A549 (cell line): Measurements from ENCODE around the gene FBXL7. TPM values are rescaled to one million over a fixed set of nuclear protein-coding genes. Genes with fewer than 3 reads are reported as not detected.

ENCODE experiments used
- ATAC-seq, 2 experiments: fragments of 200-7000 bp in 1 of 2; fragments of >200 bp in 1 of 2; cut with Nextera tagmentation in 1 of 2; cut with Tn5 transposase in 1 of 2; 3 replicates each; pipeline versions ENCODE4 v1.8.0 to v1.9.1; 2018 to 2020; ENCODE audit warnings: mild to moderate bottlenecking in 1 of 2, moderate library complexity in 1 of 2
- CTCF ChIA-PET: fragments of 300-600 bp; sonication (Branson Sonifier 250); formaldehyde crosslinking; extraction: SDS; loops from one replicate; lab custom pipeline; 2021; ENCODE audit warnings: antibody characterized with exemption, inconsistent platforms; lab: Yijun Ruan, JAX
- POLR2A ChIA-PET: fragments of 350-600 bp; formaldehyde crosslinking; extraction: SDS; loops from one replicate; lab custom pipeline; 2021; ENCODE audit warnings: antibody characterized with exemption, inconsistent platforms; lab: Yijun Ruan, JAX
- DNase-seq, 2 experiments: peaks; one replicate each; pipeline versions ENCODE4 v3.0.0 to v3.0.0-alpha.2; 2011 to 2016; ENCODE audit warnings: low read depth in 1 of 2, low spot score in 1 of 2
- FAIRE-seq: peaks from 2 replicates; lab custom pipeline; 2011; peaks lifted over from hg19 to GRCh38; lab: Jason Lieb, UNC
- H3K27ac ChIP-seq, 2 experiments: fragments of >200 bp; sonication (Bioruptor Twin); formaldehyde crosslinking; 3 replicates each; pipeline ENCODE4 v1.5.1; 2016 to 2017
- H3K4me1 ChIP-seq: fragments of >200 bp; sonication (Bioruptor Twin); formaldehyde crosslinking; 3 replicates; pipeline ENCODE4 v1.6.1; 2016
- H3K4me2 ChIP-seq: fragments of >200 bp; sonication (Bioruptor Twin); formaldehyde crosslinking; 3 replicates; pipeline ENCODE4 v1.6.1; 2016
- H3K4me3 ChIP-seq: fragments of >200 bp; sonication (Bioruptor Twin); formaldehyde crosslinking; 3 replicates; pipeline ENCODE4 v1.5.1; 2016
- H3K9me3 ChIP-seq: fragments of >200 bp; sonication (Bioruptor Twin); formaldehyde crosslinking; 3 replicates; pipeline ENCODE4 v1.6.1; 2016
- BHLHE40 ChIP-seq: IDR thresholded peaks from 2 replicates; pipeline ENCODE4 v1.6.1; 2012; ENCODE audit warnings: low read depth, low read length, inconsistent platforms
- CBX2 ChIP-seq: fragments of 200-600 bp; sonication (generic); IDR thresholded peaks from 2 replicates; pipeline ENCODE4 v1.6.1; 2016; ENCODE audit warnings: low read depth, mild to moderate bottlenecking, borderline replicate concordance
- CEBPB ChIP-seq, 2 experiments: fragments of >200 bp in 1 of 2; sonication (Bioruptor Twin) in 1 of 2; formaldehyde crosslinking in 1 of 2; IDR thresholded peaks; 2 replicates each; pipeline ENCODE4 v1.6.1; 2012 to 2016
- CHD4 ChIP-seq: fragments of 200-600 bp; sonication (generic); IDR thresholded peaks from 2 replicates; pipeline ENCODE4 v1.6.1; 2016; ENCODE audit warnings: antibody characterized with exemption, mild to moderate bottlenecking, borderline replicate concordance
- ELK1 ChIP-seq: fragments of 150-350 bp; IDR thresholded peaks from 2 replicates; pipeline ENCODE4 v1.6.1; 2014; ENCODE audit warnings: low read depth, mild to moderate bottlenecking, low read length
- FOSB ChIP-seq: fragments of 250-450 bp; sonication (Bioruptor Pico); IDR thresholded peaks from 2 replicates; pipeline ENCODE4 v1.5.0; 2020; ENCODE audit warnings: mild to moderate bottlenecking, moderate library complexity
- GATA3 ChIP-seq: IDR thresholded peaks from 2 replicates; pipeline ENCODE4 v1.6.1; 2012; ENCODE audit warnings: borderline replicate concordance
- HDAC2 ChIP-seq: fragments of 200-600 bp; sonication (generic); IDR thresholded peaks from 2 replicates; pipeline ENCODE4 v1.6.1; 2016
- HES2 ChIP-seq: fragments of >200 bp; sonication (Bioruptor Twin); formaldehyde crosslinking; IDR thresholded peaks from 2 replicates; pipeline ENCODE4 v1.6.1; 2016
- HOXB13 ChIP-seq: fragments of 250-450 bp; sonication (Bioruptor Pico); IDR thresholded peaks from 2 replicates; pipeline ENCODE4 v1.5.0; 2020; ENCODE audit warnings: low read depth, mild to moderate bottlenecking, moderate library complexity
- JUNB ChIP-seq: fragments of >200 bp; sonication (Bioruptor Twin); formaldehyde crosslinking; IDR thresholded peaks from 2 replicates; pipeline ENCODE4 v1.6.1; 2016
- MAZ ChIP-seq: fragments of 150-350 bp; IDR thresholded peaks from 2 replicates; pipeline ENCODE4 v1.6.1; 2014; ENCODE audit warnings: antibody characterized with exemption, low read depth, low read length, borderline replicate concordance
- MYC ChIP-seq: IDR thresholded peaks from 2 replicates; pipeline ENCODE4 v1.6.1; 2012; ENCODE audit warnings: mild to moderate bottlenecking, inconsistent platforms, low read length, improper control_type of control experiment, borderline replicate concordance
- NFE2L2 ChIP-seq: fragments of 150-350 bp; conservative IDR thresholded peaks from 2 replicates; pipeline ENCODE4 v1.6.1; 2014; ENCODE audit warnings: low read length
- PHF8 ChIP-seq: fragments of 200-600 bp; sonication (generic); IDR thresholded peaks from 2 replicates; pipeline ENCODE4 v1.6.1; 2016; ENCODE audit warnings: low read depth, mild to moderate bottlenecking, antibody characterized with exemption, moderate library complexity, borderline replicate concordance
- POLR2A ChIP-seq: IDR thresholded peaks from 2 replicates; pipeline ENCODE4 v1.6.1; 2012; ENCODE audit warnings: mild to moderate bottlenecking, low read length
- RAD21 ChIP-seq, 2 experiments: fragments of >200 bp in 1 of 2; sonication (Bioruptor Twin) in 1 of 2; formaldehyde crosslinking in 1 of 2; IDR thresholded peaks in 1 of 2; conservative IDR thresholded peaks in 1 of 2; 2 replicates in 1 of 2; 3 replicates in 1 of 2; pipeline ENCODE4 v1.6.1; 2012 to 2018; ENCODE audit warnings: inconsistent platforms in 1 of 2
- RARB ChIP-seq: fragments of 250-450 bp; sonication (Bioruptor Pico); IDR thresholded peaks from 2 replicates; pipeline ENCODE4 v1.8.0; 2021; ENCODE audit warnings: mild to moderate bottlenecking, moderate library complexity
- RNF2 ChIP-seq: fragments of 200-600 bp; sonication (generic); IDR thresholded peaks from 2 replicates; pipeline ENCODE4 v1.6.1; 2016; ENCODE audit warnings: low read depth, mild to moderate bottlenecking, antibody characterized with exemption, moderate library complexity, borderline replicate concordance
- SREBF2 ChIP-seq: fragments of 450-650 bp; IDR thresholded peaks from 2 replicates; pipeline ENCODE4 v1.6.1; 2014; ENCODE audit warnings: mild to moderate bottlenecking, moderate library complexity
- TP53 ChIP-seq: fragments of 250-450 bp; sonication (Bioruptor Pico); IDR thresholded peaks from 2 replicates; pipeline ENCODE4 v1.5.0; 2021; ENCODE audit warnings: mild to moderate bottlenecking, moderate library complexity
- ZFP36 ChIP-seq: fragments of 450-650 bp; IDR thresholded peaks from 2 replicates; pipeline ENCODE4 v1.6.1; 2014; ENCODE audit warnings: borderline replicate concordance; ENCODE audit not compliant: partially characterized antibody
- WGBS: methylation state at CpG from one replicate; pipeline ENCODE4 v1.1.6; 2017; ENCODE audit errors: missing lambda C conversion rate; 5-methylcytosine and 5-hydroxymethylcytosine counted together
- polyA plus RNA-seq, 4 experiments: library from polyadenylated mRNA; depleted of rRNA in 3 of 4; stranded (reverse); fragments of >200 nt; fragmentation: RNase III in 1 of 4; extraction: RNeasy Plus Mini Kit Qiagen cat#74134 plus additional on column Dnase treatment in 1 of 4; gene quantifications; 2 replicates in 3 of 4; 3 replicates in 1 of 4; pipeline ENCODE4 v1.2.3, GENCODE V29; 2011 to 2017
- TF ChIP-seq, protein P1 (sequence below): IDR thresholded peaks from 2 replicates; pipeline ENCODE4 v1.6.1; 2012
- TF ChIP-seq, protein P2 (sequence below): fragments of >200 bp; sonication (Bioruptor Twin); formaldehyde crosslinking; IDR thresholded peaks from 3 replicates; pipeline ENCODE4 v1.6.1; 2016
- TF ChIP-seq, protein P3 (sequence below): fragments of 450-650 bp; IDR thresholded peaks from 2 replicates; pipeline ENCODE4 v1.6.1; 2014; ENCODE audit warnings: antibody characterized with exemption

Gene FBXL7
- polyA plus RNA-seq, 2 of the 4 experiments (the other 2 are of a cell fraction): 0.90 to 1.7 TPM

- Histone ChIP-seq H3K4me2 (no peak overlapping the region), H3K9me3 (peaks cover 12% of the 10 kb centered on the region), H3K27ac (no peak overlapping the region), H3K4me1 (no peaks in the 10 kb centered on the region), H3K4me3 (no peak overlapping the region)
- no peak for FAIRE-seq
- POLR2A ChIA-PET: no interaction called here
- no peak for DNase-seq
- CTCF ChIA-PET: no interaction called here
- ATAC-seq: no peak
- TF ChIP-seq BHLHE40 (no peak), RNF2 (no peak), MAZ (no peak)
- 22% methylated on average over 3 of the region's 3 CpGs for WGBS
Observed at GRCh38 chr5:15808577-15808976, 308.6 kb downstream of the FBXL7 start.

DNA sequence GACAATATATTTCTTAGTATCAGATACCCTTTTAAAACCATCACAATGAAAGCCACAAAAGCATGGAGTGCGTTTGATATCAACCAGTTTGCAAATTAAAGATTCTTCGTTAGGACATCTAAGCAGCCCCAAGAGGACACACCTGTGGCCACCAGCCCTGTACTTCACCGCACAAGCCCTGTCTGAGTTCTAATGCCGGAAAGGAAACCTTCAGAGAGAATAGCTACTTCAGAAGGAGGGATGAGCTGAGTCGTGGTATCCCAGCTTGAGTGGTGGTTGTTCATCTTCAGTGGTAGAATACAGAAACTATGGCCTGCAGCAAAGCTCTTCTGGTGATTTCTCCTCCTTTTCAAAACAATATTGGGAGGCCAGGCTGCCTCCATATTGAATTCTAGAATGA lies 319.6 kb downstream of the FBXL7 start:
- POLR2A ChIA-PET: no interaction called here
- Histone ChIP-seq H3K4me1 (no peaks in the 10 kb centered on the region), H3K4me3 (no peak overlapping the region), H3K27ac (no peak overlapping the region)
- FAIRE-seq: no peak
- TF ChIP-seq, protein P1, sequence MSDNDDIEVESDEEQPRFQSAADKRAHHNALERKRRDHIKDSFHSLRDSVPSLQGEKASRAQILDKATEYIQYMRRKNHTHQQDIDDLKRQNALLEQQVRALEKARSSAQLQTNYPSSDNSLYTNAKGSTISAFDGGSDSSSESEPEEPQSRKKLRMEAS: no peak
- no peak for TF ChIP-seq CEBPB (IDR thresholded peaks at IDR 0.05)
- no peak for TF ChIP-seq CHD4
- no peak for TF ChIP-seq RNF2
- TF ChIP-seq ELK1: no peak
- TF ChIP-seq, protein P2, sequence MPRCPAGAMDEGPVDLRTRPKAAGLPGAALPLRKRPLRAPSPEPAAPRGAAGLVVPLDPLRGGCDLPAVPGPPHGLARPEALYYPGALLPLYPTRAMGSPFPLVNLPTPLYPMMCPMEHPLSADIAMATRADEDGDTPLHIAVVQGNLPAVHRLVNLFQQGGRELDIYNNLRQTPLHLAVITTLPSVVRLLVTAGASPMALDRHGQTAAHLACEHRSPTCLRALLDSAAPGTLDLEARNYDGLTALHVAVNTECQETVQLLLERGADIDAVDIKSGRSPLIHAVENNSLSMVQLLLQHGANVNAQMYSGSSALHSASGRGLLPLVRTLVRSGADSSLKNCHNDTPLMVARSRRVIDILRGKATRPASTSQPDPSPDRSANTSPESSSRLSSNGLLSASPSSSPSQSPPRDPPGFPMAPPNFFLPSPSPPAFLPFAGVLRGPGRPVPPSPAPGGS: no peak
- TF ChIP-seq CBX2: no peak
- TF ChIP-seq FOSB (CRISPR knock-in tag): no peak
- no peak for TF ChIP-seq ZFP36
- TF ChIP-seq, all 56 proteins: peak for 0
- DNase-seq (no peak), ATAC-seq (no peak)
- Histone ChIP-seq H3K9me3 (no peaks in the 10 kb centered on the region), H3K4me2 (no peak overlapping the region)
- CTCF ChIA-PET: no interaction called here
- 35% methylated on average over 5 of the region's 5 CpGs for WGBS

GRCh38 chr5:15821506-15821905 lies 321.5 kb downstream of the FBXL7 start:
- Histone ChIP-seq H3K9me3 (no peaks in the 10 kb centered on the region), H3K4me1 (no peaks in the 10 kb centered on the region), H3K4me2 (no peak overlapping the region), H3K4me3 (no peak overlapping the region), H3K27ac (no peak overlapping the region)
- TF ChIP-seq RARB (CRISPR knock-in tag): no peak
- TF ChIP-seq, protein P3, sequence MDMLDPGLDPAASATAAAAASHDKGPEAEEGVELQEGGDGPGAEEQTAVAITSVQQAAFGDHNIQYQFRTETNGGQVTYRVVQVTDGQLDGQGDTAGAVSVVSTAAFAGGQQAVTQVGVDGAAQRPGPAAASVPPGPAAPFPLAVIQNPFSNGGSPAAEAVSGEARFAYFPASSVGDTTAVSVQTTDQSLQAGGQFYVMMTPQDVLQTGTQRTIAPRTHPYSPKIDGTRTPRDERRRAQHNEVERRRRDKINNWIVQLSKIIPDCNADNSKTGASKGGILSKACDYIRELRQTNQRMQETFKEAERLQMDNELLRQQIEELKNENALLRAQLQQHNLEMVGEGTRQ: no peak
- no peak for TF ChIP-seq NFE2L2
- TF ChIP-seq POLR2A: no peak
- TF ChIP-seq RNF2: no peak
- no peak for TF ChIP-seq MYC
- no peak for TF ChIP-seq MAZ
- TF ChIP-seq HDAC2: no peak
- TF ChIP-seq ZFP36: no peak
- TF ChIP-seq CHD4: no peak
- DNase-seq (no peak), FAIRE-seq (no peak), ATAC-seq (no peak)
- ChIA-PET POLR2A (no interaction called here), CTCF (no interaction called here)

GRCh38 chr5:15823398-15823797 lies 323.4 kb downstream of the FBXL7 start:
- TF ChIP-seq FOSB (CRISPR knock-in tag) (no peak), BHLHE40 (no peak), TP53 (CRISPR knock-in tag) (no peak), RAD21 (conservative IDR thresholded peaks at IDR 0.05 in 1 of 2, IDR thresholded peaks at IDR 0.05 in 1 of 2) (no peak), PHF8 (no peak), GATA3 (no peak), HOXB13 (CRISPR knock-in tag) (no peak), SREBF2 (no peak), MAZ (no peak), HES2 (no peak), JUNB (no peak)
- DNase-seq (no peak), ATAC-seq (no peak), FAIRE-seq (no peak)
- H3K4me2 ChIP-seq: no peak overlapping the region
- H3K4me1 ChIP-seq: no peaks in the 10 kb centered on the region
- CTCF ChIA-PET: interaction anchor here (2.1 kb wide), 1 partner anchor 9 kb away, joined by 7 read pairs; no protein-coding TSS in a partner anchor
- 64% methylated on average over 2 of the region's 2 CpGs for WGBS
- POLR2A ChIA-PET: no interaction called here
- H3K9me3 ChIP-seq: no peaks in the 10 kb centered on the region
- no peak overlapping the region for H3K27ac ChIP-seq
- no peak overlapping the region for H3K4me3 ChIP-seq
